Inferior parietal cortex (tissue), 1 donor: ENCODE data around the gene DLAT.
"Not testable (repeated sequence)": the region's sequence is repeated elsewhere in the genome, so short reads cannot be mapped to it uniquely, and the experiment has no call there.

ENCODE experiments used
- DNase-seq: peaks from one replicate; pipeline ENCODE4 v3.0.0-alpha.2; 2016; ENCODE audit errors: extremely low spot score

Gene DLAT

DNA sequence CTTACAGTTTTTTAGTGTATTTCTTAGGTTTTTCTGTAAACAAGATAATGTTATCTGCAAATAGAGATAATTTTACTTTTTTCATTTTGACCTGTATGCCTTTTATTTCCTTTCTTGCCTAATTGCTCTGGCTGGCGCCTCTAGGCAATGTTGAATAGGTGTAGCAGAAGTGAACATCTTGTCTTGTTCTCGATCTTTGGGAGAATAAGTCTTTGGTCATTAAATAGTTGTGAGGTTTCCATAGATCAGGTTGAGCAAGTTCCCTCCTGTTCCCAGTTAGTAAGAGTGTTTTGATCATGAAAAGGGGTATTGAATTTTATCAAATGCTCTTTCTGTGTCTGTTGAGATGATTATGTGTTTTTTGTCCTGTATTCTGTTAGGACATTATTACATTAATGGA, 24.6 kb downstream of the DLAT start:
- DNase-seq = no peak

DNA sequence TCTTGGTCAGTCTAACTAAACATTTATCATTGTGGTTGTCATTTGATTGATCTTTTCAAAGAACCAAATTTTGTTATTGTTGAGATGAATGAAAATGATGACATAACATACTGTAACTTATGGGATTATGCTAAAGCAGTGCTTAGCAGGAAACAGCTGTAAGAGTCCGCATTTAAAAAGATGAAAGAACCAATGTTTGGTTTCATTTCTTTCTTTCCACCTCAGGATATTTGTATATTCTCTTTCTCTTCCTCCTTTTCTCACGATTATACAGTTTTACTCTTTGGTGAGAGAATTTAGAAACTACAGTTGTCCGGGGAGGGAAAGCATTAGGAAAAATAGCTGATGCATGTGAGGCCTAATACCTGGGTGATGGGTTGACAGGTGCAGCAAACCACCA, 25.5 kb downstream of the DLAT start:
- no peak for DNase-seq

- no peak for DNase-seq
Measured at GRCh38 chr11:112051768-112052167, 26.6 kb downstream of the DLAT start.

DNA sequence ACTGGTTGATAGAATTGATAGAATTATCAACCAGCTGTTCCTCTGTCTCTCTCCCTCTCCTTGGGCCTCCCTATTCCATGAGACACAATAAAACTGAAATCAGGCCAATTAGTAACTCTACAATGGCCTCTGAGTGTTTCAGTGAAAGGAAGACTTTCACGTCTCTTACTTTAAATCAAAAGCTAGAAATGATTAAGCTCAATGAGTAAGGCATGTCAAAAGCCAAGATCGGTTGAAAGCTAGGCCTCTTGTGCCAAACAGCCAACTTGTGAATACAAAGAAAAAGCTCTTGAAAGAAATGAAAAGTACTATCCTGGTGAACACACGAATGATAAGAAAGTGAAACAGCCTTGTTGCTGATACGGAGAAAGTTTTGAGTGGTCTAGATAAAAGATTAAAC, 32.0 kb downstream of the DLAT start:
- DNase-seq = no peak

DNA sequence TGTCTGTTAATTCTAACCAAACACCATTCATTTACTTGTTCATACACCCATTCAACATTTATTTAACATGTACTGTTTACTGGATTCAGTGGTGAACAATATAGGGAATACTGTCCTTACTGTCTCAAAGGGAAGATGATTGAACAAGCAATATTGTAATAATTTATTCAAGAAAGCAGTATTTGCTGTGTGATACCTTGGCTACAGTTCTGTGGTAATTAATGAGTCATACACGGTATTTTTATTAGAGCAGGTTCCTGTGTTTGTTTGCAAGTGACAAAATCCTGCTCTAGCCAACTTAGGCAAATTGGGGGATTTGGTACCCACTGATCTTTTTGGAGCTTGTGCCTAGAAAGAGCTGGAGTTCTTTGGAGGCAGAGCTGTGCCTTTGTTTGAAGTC, 32.9 kb downstream of the DLAT start:
- no peak for DNase-seq

GRCh38 chr11:112062923-112063322, 37.7 kb downstream of the DLAT start:
- DNase-seq = no peak

DNA sequence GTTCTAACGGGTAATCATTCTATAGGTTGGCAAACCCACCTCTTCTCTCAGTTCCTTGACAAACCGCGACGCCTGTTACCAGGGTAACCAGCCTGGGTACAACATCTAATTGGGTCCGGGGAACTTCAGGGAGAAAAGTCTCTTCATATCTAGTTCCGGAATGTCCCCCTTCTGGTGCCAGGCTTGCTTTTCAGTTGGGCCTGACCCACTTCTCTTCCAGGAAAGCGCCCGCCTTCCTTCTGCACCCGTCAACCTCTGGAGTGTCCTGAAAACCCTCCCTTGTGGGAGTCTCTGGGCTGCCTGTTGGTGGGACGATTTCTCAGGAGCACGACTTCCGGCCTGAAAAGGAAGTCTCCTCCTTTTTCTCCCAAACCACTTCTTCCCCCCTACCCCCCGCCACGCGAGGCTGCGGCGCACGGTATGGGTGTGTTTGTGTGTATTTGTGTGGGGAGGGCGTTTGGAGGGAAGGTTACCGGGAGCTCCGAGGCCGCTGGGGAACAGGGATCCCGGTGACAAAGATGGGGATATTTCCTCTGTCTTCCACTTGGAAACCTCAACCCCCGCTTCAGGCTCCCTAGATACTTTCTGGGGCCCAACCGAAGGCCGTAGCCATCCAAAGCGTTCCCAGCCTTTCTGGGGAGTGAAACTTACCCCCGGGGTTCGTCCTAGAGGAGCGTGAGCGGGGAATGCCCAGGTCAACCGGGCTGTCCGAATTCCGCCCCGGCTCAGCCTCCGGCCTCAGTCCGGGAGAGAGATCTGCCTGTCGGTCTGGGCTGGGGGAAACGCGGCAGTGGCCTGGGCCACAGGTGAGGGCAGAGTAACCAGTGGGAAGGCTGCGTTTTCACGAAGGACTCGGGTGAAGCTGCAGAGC, 49.0 kb downstream of the DLAT start, which contains the start of the genes NKAPD1 and PIH1D2:
Gene NKAPD1 (plus strand): TSS at position 359 of the 871 bp plus-strand sequence. CDS start 1,276 bp downstream, outside the sequence.
Gene PIH1D2 (minus strand): TSS at position 77 of the 871 bp plus-strand sequence. CDS start 843 bp downstream, outside the sequence.
- DNase-seq = peak; percentile 95

- no peak for DNase-seq
Measured at GRCh38 chr11:112082729-112083128, 57.5 kb downstream of the DLAT start.

DNA sequence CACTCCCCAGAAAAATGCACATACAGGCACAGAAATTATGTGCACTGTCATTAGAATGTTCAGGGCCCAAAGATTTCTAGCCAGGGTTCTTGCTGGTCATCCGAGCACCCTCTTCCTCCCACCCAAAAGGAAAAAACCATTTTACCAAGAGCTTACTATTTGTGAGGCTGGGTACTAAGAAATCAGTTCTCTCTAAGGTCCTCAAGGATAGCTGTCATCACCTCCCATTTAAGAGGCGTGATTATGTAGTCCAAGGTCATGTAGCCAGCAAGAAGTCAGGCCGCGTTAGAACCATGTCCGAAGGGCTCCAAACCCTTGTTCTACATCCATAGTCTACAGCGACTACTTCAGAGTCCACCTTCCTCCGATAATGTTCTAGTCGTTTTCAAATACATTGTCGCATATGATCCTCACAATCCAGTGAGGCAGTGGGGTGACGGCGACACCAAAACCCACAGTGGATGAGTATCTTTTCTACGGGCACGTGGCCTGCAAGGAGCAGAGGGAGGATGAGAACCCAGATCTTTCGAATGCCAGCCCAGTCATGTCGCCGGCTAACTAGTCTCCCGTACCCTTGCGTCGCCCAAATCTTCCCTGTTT, 60.7 kb downstream of the DLAT start:
- DNase-seq = peak; percentile 6

- peak; percentile 98 for DNase-seq
Measured at GRCh38 chr11:112086422-112087191, 61.4 kb downstream of the DLAT start, which contains the start of the genes SDHD and TIMM8B. Gene SDHD (plus strand): TSS chr11:112086873. CDS start chr11:112086908, 35 bp downstream. Gene TIMM8B (minus strand): TSS chr11:112086756. CDS start chr11:112086723, 33 bp downstream.

DNA sequence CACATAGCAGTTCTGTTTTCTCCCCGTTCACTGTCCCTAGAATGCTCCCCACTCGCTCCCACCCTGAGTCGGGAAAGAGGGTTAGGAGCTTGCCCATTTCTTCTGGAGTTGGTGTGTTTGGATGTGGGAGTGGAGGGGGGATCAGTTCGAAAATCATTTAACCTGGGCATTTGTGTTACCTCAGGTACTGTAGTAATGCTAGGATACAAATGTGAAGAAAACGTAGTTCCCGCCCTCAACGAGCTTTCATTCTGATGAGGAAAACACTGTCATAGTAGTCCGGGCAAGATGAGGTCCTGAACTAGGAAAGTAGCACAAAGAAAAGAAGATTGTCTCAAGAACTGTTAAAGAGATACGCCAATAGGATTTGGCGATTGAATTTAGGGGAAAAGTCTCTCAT, 62.0 kb downstream of the DLAT start:
- DNase-seq = no peak

- DNase-seq = not testable (repeated sequence)
Measured at GRCh38 chr11:112095302-112095701, 70.1 kb downstream of the DLAT start.

DNA sequence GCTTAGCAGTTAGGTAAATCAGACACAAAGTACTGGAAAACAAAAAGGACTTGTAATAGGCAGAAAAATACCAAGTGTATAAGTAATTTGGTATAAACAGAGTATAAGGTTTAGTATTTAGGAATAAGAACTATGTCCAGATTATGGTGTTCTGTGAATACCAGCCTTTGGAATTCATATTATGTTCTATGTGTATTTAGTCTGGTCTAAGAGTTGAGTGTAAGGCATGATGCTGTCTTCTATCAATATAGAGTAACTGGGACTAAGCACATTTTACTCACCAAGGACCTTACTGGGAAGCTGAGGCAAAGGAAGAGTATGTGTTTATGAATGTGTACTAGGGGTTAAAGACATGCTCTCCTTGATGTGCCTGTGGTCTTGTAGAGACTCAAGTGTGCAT, 71.0 kb downstream of the DLAT start:
- no peak for DNase-seq

DNA sequence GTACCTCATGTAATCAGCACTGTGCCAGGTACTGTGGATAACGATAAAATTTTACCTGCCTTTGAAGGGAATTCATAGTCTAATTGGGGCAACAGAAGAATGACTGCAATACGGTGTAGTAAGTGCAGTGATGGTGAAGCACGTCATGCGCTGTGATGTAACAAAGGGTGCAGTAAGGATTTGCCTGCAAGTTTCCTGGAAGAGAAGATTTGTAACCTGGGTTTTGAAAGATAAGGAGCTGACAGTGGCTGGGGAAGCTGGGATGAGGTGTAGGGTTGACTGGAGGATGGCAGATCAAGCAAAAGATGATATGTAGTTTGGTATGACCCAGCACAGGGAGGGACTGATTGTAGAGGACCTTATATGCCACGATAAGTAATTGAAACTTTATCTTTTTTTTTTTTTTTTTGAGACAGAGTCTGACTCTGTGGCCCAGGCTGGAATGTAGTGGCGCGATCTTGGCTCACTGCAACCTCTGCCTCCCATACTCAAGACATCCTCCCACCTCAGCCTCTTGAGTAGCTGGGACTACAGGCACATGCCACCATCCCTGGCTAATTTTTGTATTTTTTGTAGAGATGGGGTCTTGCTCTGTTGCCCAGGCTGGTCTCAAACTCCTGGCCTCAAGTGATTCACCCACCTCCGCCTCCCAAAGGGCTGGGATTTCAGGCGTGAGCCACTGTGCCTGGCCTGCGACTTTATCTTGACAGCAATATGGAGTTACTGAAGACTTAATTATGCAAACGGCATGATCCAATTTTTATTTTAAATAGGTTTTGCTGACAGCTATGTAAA, 72.7 kb downstream of the DLAT start:
- DNase-seq = no peak

GRCh38 chr11:112100462-112100861, 75.3 kb downstream of the DLAT start:
- no peak for DNase-seq

GRCh38 chr11:112103446-112103845, 78.2 kb downstream of the DLAT start:
- DNase-seq = no peak

GRCh38 chr11:112106070-112106469, 80.9 kb downstream of the DLAT start:
- no peak for DNase-seq
